Measurements from ENCODE around the gene CELF2. TPM values are rescaled to one million over a fixed set of nuclear protein-coding genes. Genes with fewer than 3 reads are reported as not detected.

CELF2 gene
- polyA plus RNA-seq, 1 donor from 2014 or later = 55.5 TPM

GRCh38 chr10:10977978-10978377 is 39.7 kb upstream of the CELF2 start:
- no peak overlapping the region for H3K4me2 ChIP-seq (ENCODE audit: low read length)
- TF ChIP-seq CTCF (IDR thresholded peaks at IDR 0.05; ENCODE audit: poor library complexity, severe bottlenecking) = no peak
- TF ChIP-seq POLR2AphosphoS5 (IDR thresholded peaks at IDR 0.05) = no peak
- no peak for TF ChIP-seq MXI1 (conservative IDR thresholded peaks at IDR 0.05; ENCODE audit: poor library complexity, severe bottlenecking)
- no peak for TF ChIP-seq EP300 (conservative IDR thresholded peaks at IDR 0.05; ENCODE audit: poor library complexity, severe bottlenecking)
- no peak for TF ChIP-seq EZH2 (IDR thresholded peaks at IDR 0.05; ENCODE audit: borderline replicate concordance, insufficient read depth, low read length, poor library complexity, severe bottlenecking)
- no peak for TF ChIP-seq RAD21 (conservative IDR thresholded peaks at IDR 0.05)
- no peak for TF ChIP-seq TAF1 (IDR thresholded peaks at IDR 0.05; ENCODE audit: low read depth)
- no peak for TF ChIP-seq REST (IDR thresholded peaks at IDR 0.05; ENCODE audit: borderline replicate concordance)
- TF ChIP-seq SMC3 (conservative IDR thresholded peaks at IDR 0.05; ENCODE audit: poor library complexity) = no peak
- H4K20me1 ChIP-seq (ENCODE audit: insufficient read depth) = no peaks in the 10 kb centered on the region

GRCh38 chr10:10985361-10985760 is 32.3 kb upstream of the CELF2 start:
- Histone ChIP-seq H2AFZ (ENCODE audit: low read depth, low read length) (no peak overlapping the region), H3K27ac (ENCODE audit: low read length) (no peak overlapping the region)

More at GRCh38 chr10:10977978-10978377, 39.7 kb upstream of the CELF2 start:
- H3K9me3 ChIP-seq (ENCODE audit: low read length) = no peaks in the 10 kb centered on the region
- H3K4me3 ChIP-seq (ENCODE audit: low read length) = no peak overlapping the region
- H3K27ac ChIP-seq (ENCODE audit: low read length) = no peak overlapping the region
- no peak overlapping the region for H2AFZ ChIP-seq (ENCODE audit: low read depth, low read length)
- no peaks in the 10 kb centered on the region for H3K9me2 ChIP-seq (ENCODE audit: insufficient read depth, low read length)
- no peaks in the 10 kb centered on the region for H3K79me2 ChIP-seq (replicated peaks; ENCODE audit: insufficient read depth, low read length)
- H3F3A ChIP-seq (ENCODE audit: insufficient read depth, low read length, poor library complexity, severe bottlenecking) = no peaks in the 10 kb centered on the region
- no peaks in the 10 kb centered on the region for H3K36me3 ChIP-seq (ENCODE audit: insufficient read depth, low read length)
- H3K27me3 ChIP-seq (ENCODE audit: insufficient read depth, low read depth, low read length) = no peaks in the 10 kb centered on the region
- H3K9ac ChIP-seq (ENCODE audit: low read length) = no peak overlapping the region

More at GRCh38 chr10:10985361-10985760, 32.3 kb upstream of the CELF2 start:
- Histone ChIP-seq H3K27me3 (ENCODE audit: insufficient read depth, low read depth, low read length) (no peaks in the 10 kb centered on the region), H3K4me2 (ENCODE audit: low read length) (no peak overlapping the region), H3K36me3 (ENCODE audit: insufficient read depth, low read length) (no peaks in the 10 kb centered on the region), H3K9me3 (ENCODE audit: low read length) (no peaks in the 10 kb centered on the region), H3F3A (ENCODE audit: insufficient read depth, low read length, poor library complexity, severe bottlenecking) (no peaks in the 10 kb centered on the region), H3K79me2 (replicated peaks; ENCODE audit: insufficient read depth, low read length) (no peaks in the 10 kb centered on the region), H3K9me2 (ENCODE audit: insufficient read depth, low read length) (no peaks in the 10 kb centered on the region), H3K4me3 (ENCODE audit: low read length) (no peak overlapping the region), H3K9ac (ENCODE audit: low read length) (no peak overlapping the region), H4K20me1 (ENCODE audit: insufficient read depth) (no peaks in the 10 kb centered on the region)
- TF ChIP-seq EP300 (conservative IDR thresholded peaks at IDR 0.05; ENCODE audit: poor library complexity, severe bottlenecking) (no peak), REST (IDR thresholded peaks at IDR 0.05; ENCODE audit: borderline replicate concordance) (no peak), MXI1 (conservative IDR thresholded peaks at IDR 0.05; ENCODE audit: poor library complexity, severe bottlenecking) (no peak)
